GM18873 (cell line): ENCODE results near the gene ERVH48-1.
"Not testable (repeated sequence)": the region's sequence is repeated elsewhere in the genome, so short reads cannot be mapped to it uniquely, and the experiment has no call there.

Source experiments
- ATAC-seq: cut with Tn5 transposase; IDR thresholded peaks from one replicate; pipeline ENCODE4 v1.9.1; 2021; ENCODE audit warnings: mild to moderate bottlenecking, moderate library complexity, moderate number of reproducible peaks; ENCODE audit not compliant: unreplicated experiment, low FRiP score

Gene ERVH48-1

DNA sequence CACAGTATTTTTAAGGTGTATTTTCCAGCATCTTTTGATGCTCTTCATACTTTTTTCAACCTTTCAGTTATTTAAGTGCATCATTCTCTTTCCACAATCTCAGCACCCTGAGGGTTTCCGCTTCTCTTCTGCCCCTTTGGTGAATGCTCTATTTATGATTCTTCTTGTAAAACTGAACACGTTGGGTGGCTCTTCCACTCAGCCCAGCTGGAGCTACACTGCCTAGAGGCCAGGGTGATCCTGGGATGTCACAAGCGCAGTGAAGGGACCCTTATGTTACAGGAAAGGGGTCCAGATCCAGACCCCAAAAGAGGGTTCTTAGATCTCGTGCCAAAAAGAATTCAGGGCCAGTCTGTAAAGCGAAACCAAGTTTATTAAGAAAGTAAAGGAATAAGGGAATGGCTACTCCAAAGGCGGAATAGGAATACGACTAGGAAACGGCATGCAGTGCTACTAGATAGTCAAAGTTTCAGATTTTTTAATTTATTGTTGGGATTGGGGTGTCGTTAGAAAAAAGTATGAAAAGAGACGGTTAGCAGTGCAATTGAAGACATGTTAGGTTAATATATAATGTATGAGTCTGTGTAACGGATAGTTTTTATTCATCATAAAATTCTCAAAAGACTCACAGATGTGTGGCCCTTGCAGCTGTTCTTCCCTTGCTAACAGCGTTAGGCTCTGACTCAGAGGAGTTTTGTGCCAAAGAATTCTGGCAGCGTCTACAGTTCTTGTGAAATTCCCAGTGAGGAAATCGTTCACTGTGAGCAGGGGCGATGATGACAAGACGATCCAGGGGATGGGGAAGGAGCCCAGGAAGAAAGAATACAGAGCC lies 14.4 kb upstream of the ERVH48-1 start:
- ATAC-seq, result no peak

DNA sequence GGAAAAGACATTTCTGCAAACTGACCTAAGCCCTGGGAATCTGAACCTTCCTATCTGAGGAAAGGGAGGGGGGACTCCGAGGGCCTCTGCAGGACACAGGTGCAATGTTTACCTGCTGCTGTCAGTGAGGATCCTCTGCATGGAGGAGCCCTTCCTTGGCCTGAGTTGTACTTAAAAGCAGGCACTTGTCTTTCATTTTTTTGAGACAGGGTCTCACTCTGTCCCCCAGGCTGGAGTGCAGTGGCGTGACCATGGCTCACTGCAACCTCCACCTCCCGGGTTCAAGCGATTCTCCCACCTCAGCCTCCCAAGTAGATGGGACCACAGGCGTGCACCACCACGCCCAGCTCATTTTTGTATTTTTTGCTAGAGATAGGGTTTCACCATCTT lies 13.2 kb upstream of the ERVH48-1 start:
- ATAC-seq, result not testable (repeated sequence)

DNA sequence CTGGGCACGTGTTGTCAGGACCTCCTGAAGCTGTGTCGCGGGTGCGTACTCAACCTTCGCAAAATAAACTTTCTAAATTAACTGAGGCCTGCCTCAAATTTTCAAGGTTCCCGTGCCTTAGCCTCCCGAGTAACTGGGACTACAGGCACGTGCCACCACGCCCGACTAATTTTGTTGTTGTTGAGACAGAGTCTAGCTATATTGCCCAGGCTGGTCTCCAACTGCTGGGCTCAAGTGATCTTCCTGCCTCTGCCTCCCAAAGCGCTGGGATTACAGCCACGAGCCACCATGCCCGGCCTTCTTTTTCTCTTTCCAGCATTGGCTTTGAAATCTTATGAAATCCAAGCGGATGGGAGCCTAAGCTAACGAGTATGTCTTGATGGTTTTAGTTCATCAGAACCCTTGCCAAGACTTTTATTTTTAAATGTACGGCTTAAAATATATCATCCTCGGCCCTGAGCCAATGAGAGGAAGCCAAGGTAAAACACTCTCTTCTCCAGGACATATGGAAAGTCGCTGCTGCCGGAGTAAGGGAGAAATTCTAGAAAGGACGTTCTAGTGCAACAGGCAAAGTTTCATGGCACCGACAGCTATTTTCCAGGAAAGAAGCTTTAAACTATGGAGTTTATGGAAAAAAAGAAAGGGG lies 12.7 kb upstream of the ERVH48-1 start:
- ATAC-seq, result no peak

DNA sequence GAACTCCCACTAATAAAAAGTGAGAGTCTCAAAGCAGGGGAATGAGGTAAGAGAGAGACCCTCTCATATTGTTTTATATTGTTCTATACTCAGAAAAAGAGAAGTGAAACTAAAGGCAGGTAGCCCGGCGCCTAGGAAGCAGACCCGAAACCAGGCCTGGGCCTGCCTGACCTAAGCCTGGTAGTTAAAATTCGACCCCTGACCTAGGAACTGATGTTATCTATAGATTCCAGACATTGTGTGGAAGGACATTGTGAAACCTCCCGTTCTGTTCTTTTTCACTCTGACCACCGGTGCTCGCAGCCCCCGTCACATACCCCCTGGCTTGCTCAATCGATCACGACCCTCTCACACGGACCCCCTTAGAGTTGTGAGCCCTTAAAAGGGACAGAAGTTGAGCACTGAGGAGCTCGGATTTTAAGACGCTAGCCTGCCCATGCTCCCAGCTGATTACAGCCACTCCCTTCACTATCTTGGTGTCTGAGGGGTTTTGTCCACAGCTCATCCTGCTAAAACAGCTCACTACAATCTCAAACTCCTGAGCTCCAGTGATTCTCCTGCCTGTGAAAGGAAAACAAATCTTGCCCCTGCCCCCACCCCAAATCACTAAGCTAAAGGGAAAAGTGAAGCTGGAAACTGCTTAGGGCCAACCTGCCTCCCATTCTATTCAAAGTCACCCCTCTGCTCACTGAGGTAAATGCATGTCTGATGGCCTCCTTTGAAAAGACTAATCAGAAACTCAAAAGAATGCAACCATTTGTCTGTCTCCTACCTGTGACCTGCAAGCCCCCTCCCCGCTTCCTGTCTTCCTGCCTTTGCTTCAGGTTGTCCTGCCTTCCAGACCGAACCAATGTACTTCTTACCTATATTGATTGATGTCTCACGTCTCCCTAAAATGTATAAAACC lies 11.9 kb upstream of the ERVH48-1 start:
- ATAC-seq, result not testable (repeated sequence)

DNA sequence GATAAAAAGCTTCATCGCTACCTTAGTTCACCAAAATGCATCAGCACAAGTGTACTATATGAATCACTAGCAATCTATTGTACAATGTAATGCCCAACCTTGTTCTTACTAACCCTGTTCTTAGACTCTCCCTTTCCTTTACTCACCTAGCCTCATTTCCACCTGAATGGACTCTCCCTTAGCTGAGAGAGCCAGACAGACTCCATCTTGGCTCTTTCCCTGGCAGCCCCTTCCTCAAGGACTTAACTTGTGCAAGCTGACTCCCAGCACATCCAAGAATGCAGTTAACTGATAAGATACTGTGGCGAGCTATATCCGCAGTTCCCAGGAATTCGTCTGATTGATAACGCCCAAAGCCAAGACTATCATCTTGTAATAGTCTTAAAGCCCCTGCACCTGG lies 10.9 kb upstream of the ERVH48-1 start:
- ATAC-seq, result not testable (repeated sequence)

DNA sequence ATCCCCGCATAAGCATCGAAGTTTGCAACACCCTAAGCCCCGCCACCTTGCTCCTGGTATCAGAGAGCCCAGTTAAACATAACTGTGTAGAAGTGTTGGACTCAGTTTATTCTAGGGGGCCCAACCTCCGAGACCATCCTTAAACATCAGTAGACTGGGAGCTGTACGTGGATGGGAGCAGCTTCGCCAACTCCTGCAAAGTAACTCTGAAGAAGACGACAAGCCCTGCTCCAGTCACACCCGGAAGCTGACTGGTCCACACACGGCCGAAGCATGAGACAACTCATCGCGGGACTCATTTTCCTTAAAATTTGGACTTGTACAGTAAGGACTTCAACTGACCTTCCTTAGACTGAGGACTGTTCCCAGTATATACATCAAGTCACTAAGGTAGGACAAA lies 8.5 kb upstream of the ERVH48-1 start:
- ATAC-seq, result not testable (repeated sequence)

- not testable (repeated sequence) for ATAC-seq
These were observed 7.9 kb upstream of the ERVH48-1 start for GRCh38 chr21:42933137-42933970.

- ATAC-seq, result not testable (repeated sequence)
These were observed 7.1 kb upstream of the ERVH48-1 start for GRCh38 chr21:42932378-42933136.

- no peak for ATAC-seq
These were observed 6.3 kb upstream of the ERVH48-1 start for GRCh38 chr21:42931560-42932235.

GRCh38 chr21:42929969-42930368 lies 4.5 kb upstream of the ERVH48-1 start:
- no peak for ATAC-seq

- not testable (repeated sequence) for ATAC-seq
These were observed 2.2 kb upstream of the ERVH48-1 start for GRCh38 chr21:42927474-42928200.

GRCh38 chr21:42924433-42924751 lies 1.0 kb downstream of the ERVH48-1 start:
- no peak for ATAC-seq

DNA sequence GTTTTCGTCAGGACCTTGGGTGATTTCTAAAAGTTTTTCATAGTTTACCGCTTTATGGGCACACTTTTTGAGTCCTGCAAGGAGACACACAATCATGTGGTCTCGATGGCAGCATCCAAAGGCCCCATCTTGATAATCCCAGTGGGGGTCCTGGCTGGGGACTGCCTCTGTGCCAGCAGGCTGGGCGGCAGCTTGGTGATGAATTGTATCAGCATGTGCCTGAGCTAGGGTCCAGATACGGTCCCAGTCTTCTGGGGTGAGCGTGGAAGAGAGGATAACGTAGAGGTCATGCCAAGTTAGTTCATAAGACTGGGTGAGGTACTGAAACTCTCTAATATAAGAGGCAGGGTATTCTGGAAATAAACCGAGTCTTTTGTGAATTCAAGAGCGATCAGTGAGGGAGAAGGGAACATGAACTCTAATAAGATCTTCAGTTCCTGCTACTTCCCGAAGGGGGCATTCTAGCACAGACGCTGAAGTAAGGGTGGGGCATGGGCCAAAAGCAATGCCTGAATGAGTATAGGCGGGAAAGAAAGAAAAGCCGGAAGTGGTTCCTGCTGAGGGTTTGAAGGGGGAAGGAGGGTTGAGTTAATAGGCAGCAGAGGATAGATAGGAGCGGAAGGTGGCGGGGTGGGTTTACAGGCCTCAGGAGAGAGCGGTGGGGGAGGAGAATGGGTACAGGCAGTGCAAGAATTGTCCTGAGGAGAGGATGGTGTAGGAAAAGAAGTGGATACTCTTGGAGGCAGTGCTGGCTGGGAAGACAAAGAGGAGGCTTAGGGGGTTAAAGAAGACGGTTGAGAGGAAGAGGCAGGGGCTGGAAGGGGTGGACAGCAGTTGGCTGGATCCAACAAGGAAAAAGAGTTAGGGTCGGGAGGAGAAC lies 1.6 kb downstream of the ERVH48-1 start:
- no peak for ATAC-seq

- no peak for ATAC-seq
These were observed 2.5 kb downstream of the ERVH48-1 start for GRCh38 chr21:42922918-42923317.

DNA sequence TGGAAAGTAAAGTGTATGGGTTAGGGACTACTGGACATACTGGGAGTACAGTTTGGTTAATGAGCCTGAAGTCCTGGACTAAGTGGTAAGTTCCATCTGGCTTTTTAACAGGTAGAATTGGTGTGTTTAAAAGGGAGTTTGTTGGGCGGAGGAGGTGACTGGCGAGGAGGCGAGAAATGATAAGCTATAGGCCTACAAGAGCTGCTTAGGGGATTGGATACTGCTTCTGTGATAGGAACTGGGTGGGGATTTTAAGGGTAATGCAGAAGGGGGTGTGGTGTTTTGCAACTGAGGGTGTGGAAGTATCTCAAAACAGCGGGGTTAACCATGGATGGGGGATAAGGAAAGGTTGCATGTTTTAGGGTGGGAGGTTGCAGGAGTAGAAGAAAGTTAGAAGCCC lies 3.5 kb downstream of the ERVH48-1 start:
- no peak for ATAC-seq

GRCh38 chr21:42918291-42918690 lies 7.1 kb downstream of the ERVH48-1 start:
- ATAC-seq, result no peak

DNA sequence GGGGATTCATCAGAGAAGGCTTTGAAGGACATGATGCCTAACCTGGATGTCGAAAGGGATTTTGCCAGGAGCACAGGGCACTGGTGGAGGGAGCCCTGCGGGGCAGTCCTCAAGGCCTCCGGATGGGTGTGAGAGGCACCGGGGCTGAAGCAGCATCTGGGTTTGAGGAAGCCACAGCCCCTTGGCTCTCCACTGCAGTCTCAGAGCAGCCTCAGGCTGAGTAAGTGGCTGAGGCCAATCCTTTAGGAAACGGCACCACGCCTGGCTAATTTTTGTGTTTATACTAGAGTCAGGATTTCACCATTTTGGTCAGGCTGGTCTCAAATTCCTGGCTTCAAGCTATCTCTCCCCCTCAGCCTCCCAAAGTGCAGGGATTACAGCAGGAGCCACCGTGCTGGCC lies 12.0 kb downstream of the ERVH48-1 start:
- ATAC-seq, result no peak
